HEK293 (cell line): ENCODE measurements around the gene HSPB6.

Experiments
- CTCF ChIA-PET: fragments of 350-600 bp; formaldehyde crosslinking; extraction: SDS; loops from one replicate; lab custom pipeline; 2021; ENCODE audit warnings: antibody characterized with exemption; lab: Yijun Ruan, JAX
- POLR2A ChIA-PET: fragments of 300-600 bp; formaldehyde crosslinking; extraction: SDS; loops from one replicate; lab custom pipeline; 2020; ENCODE audit warnings: antibody characterized with exemption, inconsistent platforms; lab: Yijun Ruan, JAX
- H3K27ac ChIP-seq: fragments of 200-500 bp; sonication (Bioruptor generic); 2 replicates; pipeline ENCODE4 v1.5.1; 2014; ENCODE audit warnings: low read depth, low read length, control low read depth, inconsistent platforms; ENCODE audit errors: extremely low read depth
- H3K36me3 ChIP-seq, 2 experiments: fragments of 200-500 bp in 1 of 2; sonication (Bioruptor generic) in 1 of 2; 1 replicate in 1 of 2; 2 replicates in 1 of 2; pipeline ENCODE4 v1.5.1; 2014 to 2017; ENCODE audit warnings: inconsistent platforms in 2 of 2, low read length in 2 of 2; ENCODE audit not compliant: control insufficient read depth in 2 of 2, insufficient read depth in 1 of 2
- H3K4me1 ChIP-seq: fragments of 200-500 bp; sonication (Bioruptor generic); 2 replicates; pipeline ENCODE4 v1.5.1; 2014; ENCODE audit warnings: mild to moderate bottlenecking, low read length, inconsistent platforms; ENCODE audit not compliant: control insufficient read depth, insufficient read depth
- H3K4me3 ChIP-seq: 2 replicates; pipeline ENCODE4 v1.5.1; 2011; ENCODE audit warnings: low read depth, mild to moderate bottlenecking, control low read depth, low read length, moderate library complexity
- H3K9me3 ChIP-seq: fragments of 200-500 bp; sonication (Bioruptor generic); 2 replicates; pipeline ENCODE4 v1.5.1; 2014; ENCODE audit warnings: low read depth, low read length, inconsistent platforms; ENCODE audit not compliant: control insufficient read depth, insufficient read depth
- BCL11B ChIP-seq: fragments of 450-650 bp; formaldehyde crosslinking; IDR thresholded peaks from 2 replicates; pipeline ENCODE4 v1.5.1; 2016; ENCODE audit warnings: low read depth, missing biosample characterization, missing genetic modification characterization
- GLIS1 ChIP-seq: fragments of 450-650 bp; formaldehyde crosslinking; IDR thresholded peaks from 2 replicates; pipeline ENCODE4 v1.5.1; 2016; ENCODE audit warnings: missing biosample characterization, missing genetic modification characterization
- GLIS2 ChIP-seq: fragments of 450-650 bp; formaldehyde crosslinking; IDR thresholded peaks from 2 replicates; pipeline ENCODE4 v1.5.1; 2016; ENCODE audit warnings: missing biosample characterization, missing genetic modification characterization
- HOXD13 ChIP-seq: sonication (generic); formaldehyde crosslinking; IDR thresholded peaks from 2 replicates; pipeline ENCODE4 v1.8.0; 2022; ENCODE audit warnings: missing genetic modification reagents, borderline replicate concordance
- KLF16 ChIP-seq: fragments of 450-650 bp; formaldehyde crosslinking; IDR thresholded peaks from 2 replicates; pipeline ENCODE4 v1.5.1; 2017; ENCODE audit warnings: missing biosample characterization, missing genetic modification characterization
- SCRT1 ChIP-seq: fragments of 450-650 bp; formaldehyde crosslinking; IDR thresholded peaks from 2 replicates; pipeline ENCODE4 v1.5.1; 2016; ENCODE audit warnings: missing biosample characterization, missing genetic modification characterization, borderline replicate concordance
- SP2 ChIP-seq: fragments of 450-650 bp; formaldehyde crosslinking; IDR thresholded peaks from 2 replicates; pipeline ENCODE4 v1.5.1; 2016; ENCODE audit warnings: missing biosample characterization, missing genetic modification characterization
- SP7 ChIP-seq: fragments of 450-650 bp; formaldehyde crosslinking; IDR thresholded peaks from 2 replicates; pipeline ENCODE4 v1.5.1; 2016; ENCODE audit warnings: missing biosample characterization, missing genetic modification characterization
- ZBTB1 ChIP-seq: fragments of 450-650 bp; formaldehyde crosslinking; IDR thresholded peaks from 2 replicates; pipeline ENCODE4 v1.5.1; 2016; ENCODE audit warnings: missing biosample characterization, missing genetic modification characterization
- ZBTB8A ChIP-seq: fragments of 450-650 bp; formaldehyde crosslinking; IDR thresholded peaks from 2 replicates; pipeline ENCODE4 v1.5.1; 2016; ENCODE audit warnings: missing biosample characterization, missing genetic modification characterization
- ZNF10 ChIP-seq: fragments of 450-650 bp; formaldehyde crosslinking; IDR thresholded peaks from 2 replicates; pipeline ENCODE4 v1.5.1; 2017; ENCODE audit warnings: missing biosample characterization, missing genetic modification characterization
- ZNF169 ChIP-seq: fragments of 450-650 bp; formaldehyde crosslinking; IDR thresholded peaks from 2 replicates; pipeline ENCODE4 v1.5.1; 2016; ENCODE audit warnings: missing biosample characterization, missing genetic modification characterization
- ZNF211 ChIP-seq: fragments of 450-650 bp; formaldehyde crosslinking; IDR thresholded peaks from 2 replicates; pipeline ENCODE4 v1.5.1; 2016; ENCODE audit warnings: low read depth, missing biosample characterization, missing genetic modification characterization
- ZNF350 ChIP-seq: fragments of 450-650 bp; formaldehyde crosslinking; IDR thresholded peaks from 2 replicates; pipeline ENCODE4 v1.5.0; 2017; ENCODE audit warnings: missing biosample characterization, mild to moderate bottlenecking, missing genetic modification characterization
- ZNF366 ChIP-seq: fragments of 450-650 bp; formaldehyde crosslinking; conservative IDR thresholded peaks from 2 replicates; pipeline ENCODE4 v1.5.1; 2016; ENCODE audit warnings: missing biosample characterization, missing genetic modification characterization
- ZNF391 ChIP-seq: fragments of 450-650 bp; formaldehyde crosslinking; IDR thresholded peaks from 2 replicates; pipeline ENCODE4 v1.5.1; 2016; ENCODE audit warnings: low read depth, missing biosample characterization, missing genetic modification characterization, borderline replicate concordance
- ZNF416 ChIP-seq: fragments of 450-650 bp; formaldehyde crosslinking; IDR thresholded peaks from 2 replicates; pipeline ENCODE4 v1.5.1; 2016; ENCODE audit warnings: missing biosample characterization, missing genetic modification characterization
- ZNF501 ChIP-seq: fragments of 450-650 bp; formaldehyde crosslinking; IDR thresholded peaks from 2 replicates; pipeline ENCODE4 v1.5.1; 2016; ENCODE audit warnings: missing biosample characterization, missing genetic modification characterization
- ZNF555 ChIP-seq: fragments of 450-650 bp; formaldehyde crosslinking; conservative IDR thresholded peaks from 2 replicates; pipeline ENCODE4 v1.5.1; 2017; ENCODE audit warnings: missing biosample characterization, mild to moderate bottlenecking, missing genetic modification characterization, inconsistent platforms
- ZNF623 ChIP-seq: fragments of 450-650 bp; formaldehyde crosslinking; IDR thresholded peaks from 2 replicates; pipeline ENCODE4 v1.5.1; 2016; ENCODE audit warnings: missing biosample characterization, missing genetic modification characterization
- ZNF654 ChIP-seq: fragments of 450-650 bp; formaldehyde crosslinking; IDR thresholded peaks from 2 replicates; pipeline ENCODE4 v1.5.1; 2016; ENCODE audit warnings: low read depth, missing biosample characterization, missing genetic modification characterization
- TF ChIP-seq, protein P1 (sequence below): fragments of 450-650 bp; formaldehyde crosslinking; IDR thresholded peaks from 2 replicates; pipeline ENCODE4 v1.5.1; 2016; ENCODE audit warnings: missing biosample characterization, missing genetic modification characterization
- TF ChIP-seq, protein P2 (sequence below): fragments of 450-650 bp; formaldehyde crosslinking; optimal IDR thresholded peaks from 2 replicates; pipeline ENCODE3; 2016; ENCODE audit warnings: missing biosample characterization, mild to moderate bottlenecking, missing genetic modification characterization
- TF ChIP-seq, protein P3 (sequence below): fragments of 450-650 bp; formaldehyde crosslinking; IDR thresholded peaks from 2 replicates; pipeline ENCODE4 v1.5.1; 2016; ENCODE audit warnings: missing biosample characterization, missing genetic modification characterization
- TF ChIP-seq, protein P4 (sequence below): fragments of 450-650 bp; formaldehyde crosslinking; IDR thresholded peaks from 2 replicates; pipeline ENCODE4 v1.5.1; 2017; ENCODE audit warnings: missing biosample characterization, missing genetic modification characterization
- TF ChIP-seq, protein P5 (sequence below): fragments of 450-650 bp; formaldehyde crosslinking; IDR thresholded peaks from 2 replicates; pipeline ENCODE4 v1.5.1; 2016; ENCODE audit warnings: missing biosample characterization, missing genetic modification characterization, low read depth

The HSPB6 gene

DNA sequence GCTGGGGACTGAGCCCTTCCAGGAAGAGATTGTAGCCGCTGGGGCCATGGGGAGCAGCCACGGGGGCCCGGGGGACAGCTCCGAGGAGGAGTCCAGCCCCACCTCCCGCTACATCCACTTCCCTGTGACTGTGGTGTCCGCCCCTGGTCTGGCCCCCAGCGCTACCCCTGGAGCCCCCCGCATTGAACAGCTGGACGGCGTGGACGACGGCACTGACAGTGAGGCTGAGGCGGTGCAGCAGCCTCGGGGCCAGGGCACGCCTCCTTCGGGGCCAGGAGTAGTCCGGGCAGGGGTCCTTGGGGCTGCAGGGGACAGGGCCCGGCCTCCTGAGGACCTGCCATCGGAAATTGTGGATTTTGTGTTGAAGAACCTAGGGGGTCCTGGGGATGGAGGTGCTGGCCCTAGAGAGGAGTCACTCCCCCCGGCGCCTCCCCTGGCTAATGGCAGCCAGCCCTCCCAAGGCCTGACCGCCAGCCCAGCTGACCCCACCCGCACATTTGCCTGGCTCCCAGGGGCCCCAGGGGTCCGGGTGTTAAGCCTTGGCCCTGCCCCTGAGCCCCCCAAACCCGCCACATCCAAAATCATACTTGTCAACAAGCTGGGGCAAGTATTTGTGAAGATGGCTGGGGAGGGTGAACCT, 24.2 kb downstream of the HSPB6 start (continued):
- TF ChIP-seq, protein P1, sequence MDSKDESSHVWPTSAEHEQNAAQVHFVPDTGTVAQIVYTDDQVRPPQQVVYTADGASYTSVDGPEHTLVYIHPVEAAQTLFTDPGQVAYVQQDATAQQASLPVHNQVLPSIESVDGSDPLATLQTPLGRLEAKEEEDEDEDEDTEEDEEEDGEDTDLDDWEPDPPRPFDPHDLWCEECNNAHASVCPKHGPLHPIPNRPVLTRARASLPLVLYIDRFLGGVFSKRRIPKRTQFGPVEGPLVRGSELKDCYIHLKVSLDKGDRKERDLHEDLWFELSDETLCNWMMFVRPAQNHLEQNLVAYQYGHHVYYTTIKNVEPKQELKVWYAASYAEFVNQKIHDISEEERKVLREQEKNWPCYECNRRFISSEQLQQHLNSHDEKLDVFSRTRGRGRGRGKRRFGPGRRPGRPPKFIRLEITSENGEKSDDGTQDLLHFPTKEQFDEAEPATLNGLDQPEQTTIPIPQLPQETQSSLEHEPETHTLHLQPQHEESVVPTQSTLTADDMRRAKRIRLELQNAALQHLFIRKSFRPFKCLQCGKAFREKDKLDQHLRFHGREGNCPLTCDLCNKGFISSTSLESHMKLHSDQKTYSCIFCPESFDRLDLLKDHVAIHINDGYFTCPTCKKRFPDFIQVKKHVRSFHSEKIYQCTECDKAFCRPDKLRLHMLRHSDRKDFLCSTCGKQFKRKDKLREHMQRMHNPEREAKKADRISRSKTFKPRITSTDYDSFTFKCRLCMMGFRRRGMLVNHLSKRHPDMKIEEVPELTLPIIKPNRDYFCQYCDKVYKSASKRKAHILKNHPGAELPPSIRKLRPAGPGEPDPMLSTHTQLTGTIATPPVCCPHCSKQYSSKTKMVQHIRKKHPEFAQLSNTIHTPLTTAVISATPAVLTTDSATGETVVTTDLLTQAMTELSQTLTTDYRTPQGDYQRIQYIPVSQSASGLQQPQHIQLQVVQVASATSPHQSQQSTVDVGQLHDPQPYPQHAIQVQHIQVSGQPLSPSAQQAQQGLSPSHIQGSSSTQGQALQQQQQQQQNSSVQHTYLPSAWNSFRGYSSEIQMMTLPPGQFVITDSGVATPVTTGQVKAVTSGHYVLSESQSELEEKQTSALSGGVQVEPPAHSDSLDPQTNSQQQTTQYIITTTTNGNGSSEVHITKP (tag by site-specific recombination), result no peak
- no peak for TF ChIP-seq ZNF350 (tag by site-specific recombination)
- TF ChIP-seq, protein P2, sequence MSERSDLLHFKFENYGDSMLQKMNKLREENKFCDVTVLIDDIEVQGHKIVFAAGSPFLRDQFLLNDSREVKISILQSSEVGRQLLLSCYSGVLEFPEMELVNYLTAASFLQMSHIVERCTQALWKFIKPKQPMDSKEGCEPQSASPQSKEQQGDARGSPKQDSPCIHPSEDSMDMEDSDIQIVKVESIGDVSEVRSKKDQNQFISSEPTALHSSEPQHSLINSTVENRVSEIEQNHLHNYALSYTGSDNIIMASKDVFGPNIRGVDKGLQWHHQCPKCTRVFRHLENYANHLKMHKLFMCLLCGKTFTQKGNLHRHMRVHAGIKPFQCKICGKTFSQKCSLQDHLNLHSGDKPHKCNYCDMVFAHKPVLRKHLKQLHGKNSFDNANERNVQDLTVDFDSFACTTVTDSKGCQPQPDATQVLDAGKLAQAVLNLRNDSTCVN (tag by site-specific recombination), result no peak

DNA sequence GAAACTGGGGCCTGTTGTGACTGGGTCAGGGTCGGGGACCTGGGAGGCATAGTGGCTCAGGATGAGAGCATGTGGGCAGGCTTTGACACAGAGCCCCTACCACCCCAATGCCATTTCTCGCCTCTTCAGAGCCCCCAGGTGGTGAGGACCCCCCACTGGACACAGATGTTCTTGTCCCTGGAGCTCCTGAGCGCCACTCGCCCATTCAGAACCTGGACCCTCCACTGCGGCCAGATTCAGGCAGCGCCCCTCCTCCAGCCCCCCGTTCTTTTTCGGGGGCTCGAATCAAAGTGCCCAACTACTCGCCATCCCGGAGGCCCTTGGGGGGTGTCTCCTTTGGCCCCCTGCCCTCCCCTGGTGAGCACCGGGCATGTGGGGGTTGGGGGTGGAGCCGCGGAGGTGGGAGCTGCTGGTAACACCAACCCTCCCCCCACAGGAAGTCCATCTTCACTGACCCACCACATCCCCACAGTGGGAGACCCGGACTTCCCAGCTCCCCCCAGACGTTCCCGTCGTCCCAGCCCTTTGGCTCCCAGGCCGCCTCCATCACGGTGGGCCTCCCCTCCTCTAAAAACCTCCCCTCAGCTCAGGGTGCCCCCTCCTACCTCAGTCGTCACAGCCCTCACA, 24.9 kb downstream of the HSPB6 start:
- ChIA-PET CTCF (interaction anchor here (0.5 kb wide), 1 partner anchor 487 kb away, joined by 3 read pairs; no protein-coding TSS in a partner anchor), POLR2A (interaction anchor here (0.5 to 13.6 kb wide), 4 partner anchors 6 to 90 kb away, joined by 4 to 204 read pairs (median 10); partner anchors contain the start of genes LIN37, PSENEN and U2AF1L4)

DNA sequence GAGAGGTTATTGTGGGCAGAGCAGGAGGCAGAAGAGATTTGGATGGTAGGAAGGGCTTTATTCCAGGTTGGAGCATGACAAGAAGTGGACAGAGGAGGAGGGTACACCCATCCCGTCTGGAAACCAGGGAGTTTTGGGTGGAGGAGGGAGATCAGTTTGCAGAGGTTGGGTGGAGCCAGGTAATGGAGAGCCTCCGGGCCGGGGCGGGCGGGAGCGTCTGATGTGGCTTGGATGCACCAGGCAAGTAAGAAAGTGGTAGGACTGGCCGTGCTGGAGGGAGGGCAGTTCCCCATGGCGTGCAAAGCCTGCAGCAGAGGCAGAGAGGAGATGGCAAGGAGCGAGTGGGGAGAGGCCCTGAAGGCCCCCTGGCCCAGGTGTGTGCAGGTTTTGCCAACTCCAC, 25.5 kb downstream of the HSPB6 start:
- ChIA-PET POLR2A (interaction anchor here (2.0 to 13.6 kb wide), 2 partner anchors 6 to 17 kb away, joined by 7 to 204 read pairs; partner anchors contain the start of gene LIN37), CTCF (interaction anchor here (1.3 kb wide), 1 partner anchor 10 kb away, joined by 4 read pairs; no protein-coding TSS in a partner anchor)
- Histone ChIP-seq H3K27ac (no peak overlapping the region), H3K9me3 (no peaks in the 10 kb centered on the region), H3K36me3 (peaks cover 95 to 97% of the 10 kb centered on the region in 2 experiments), H3K4me1 (no peaks in the 10 kb centered on the region), H3K4me3 (no peak overlapping the region)
- TF ChIP-seq ZNF10 (tag by site-specific recombination) (no peak), ZNF654 (tag by site-specific recombination) (no peak), ZBTB1 (tag by site-specific recombination) (no peak), ZNF555 (tag by site-specific recombination) (no peak), ZNF623 (tag by site-specific recombination) (no peak), ZNF391 (tag by site-specific recombination) (no peak), BCL11B (tag by site-specific recombination) (no peak), KLF16 (tag by site-specific recombination) (no peak), ZNF501 (tag by site-specific recombination) (no peak), SP2 (tag by site-specific recombination) (0 out of 2 replicates have a peak, but pooled peaks have one; percentile 12)
- TF ChIP-seq, protein P3, sequence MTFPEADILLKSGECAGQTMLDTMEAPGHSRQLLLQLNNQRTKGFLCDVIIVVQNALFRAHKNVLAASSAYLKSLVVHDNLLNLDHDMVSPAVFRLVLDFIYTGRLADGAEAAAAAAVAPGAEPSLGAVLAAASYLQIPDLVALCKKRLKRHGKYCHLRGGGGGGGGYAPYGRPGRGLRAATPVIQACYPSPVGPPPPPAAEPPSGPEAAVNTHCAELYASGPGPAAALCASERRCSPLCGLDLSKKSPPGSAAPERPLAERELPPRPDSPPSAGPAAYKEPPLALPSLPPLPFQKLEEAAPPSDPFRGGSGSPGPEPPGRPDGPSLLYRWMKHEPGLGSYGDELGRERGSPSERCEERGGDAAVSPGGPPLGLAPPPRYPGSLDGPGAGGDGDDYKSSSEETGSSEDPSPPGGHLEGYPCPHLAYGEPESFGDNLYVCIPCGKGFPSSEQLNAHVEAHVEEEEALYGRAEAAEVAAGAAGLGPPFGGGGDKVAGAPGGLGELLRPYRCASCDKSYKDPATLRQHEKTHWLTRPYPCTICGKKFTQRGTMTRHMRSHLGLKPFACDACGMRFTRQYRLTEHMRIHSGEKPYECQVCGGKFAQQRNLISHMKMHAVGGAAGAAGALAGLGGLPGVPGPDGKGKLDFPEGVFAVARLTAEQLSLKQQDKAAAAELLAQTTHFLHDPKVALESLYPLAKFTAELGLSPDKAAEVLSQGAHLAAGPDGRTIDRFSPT (tag by site-specific recombination), result 0 out of 2 replicates have a peak, but pooled peaks have one; percentile 6

More for the DNA sequence above, 24.9 kb downstream of the HSPB6 start:
- H3K4me3 ChIP-seq, result no peak overlapping the region
- no peaks in the 10 kb centered on the region for H3K9me3 ChIP-seq
- no peaks in the 10 kb centered on the region for H3K4me1 ChIP-seq
- peaks cover 95 to 97% of the 10 kb centered on the region in 2 experiments for H3K36me3 ChIP-seq
- H3K27ac ChIP-seq, result no peak overlapping the region
- TF ChIP-seq GLIS2 (tag by site-specific recombination), result peak; percentile 56
- TF ChIP-seq HOXD13 (CRISPR knock-in tag), result no peak
- no peak for TF ChIP-seq SP7 (tag by site-specific recombination)
- TF ChIP-seq ZBTB8A, result no peak
- TF ChIP-seq, protein P4, sequence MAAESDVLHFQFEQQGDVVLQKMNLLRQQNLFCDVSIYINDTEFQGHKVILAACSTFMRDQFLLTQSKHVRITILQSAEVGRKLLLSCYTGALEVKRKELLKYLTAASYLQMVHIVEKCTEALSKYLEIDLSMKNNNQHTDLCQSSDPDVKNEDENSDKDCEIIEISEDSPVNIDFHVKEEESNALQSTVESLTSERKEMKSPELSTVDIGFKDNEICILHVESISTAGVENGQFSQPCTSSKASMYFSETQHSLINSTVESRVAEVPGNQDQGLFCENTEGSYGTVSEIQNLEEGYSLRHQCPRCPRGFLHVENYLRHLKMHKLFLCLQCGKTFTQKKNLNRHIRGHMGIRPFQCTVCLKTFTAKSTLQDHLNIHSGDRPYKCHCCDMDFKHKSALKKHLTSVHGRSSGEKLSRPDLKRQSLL (tag by site-specific recombination), result no peak
- no peak for TF ChIP-seq ZNF366 (tag by site-specific recombination)
- TF ChIP-seq ZNF211, result no peak
- no peak for TF ChIP-seq ZNF169 (tag by site-specific recombination)
- no peak for TF ChIP-seq ZNF416 (tag by site-specific recombination)
- no peak for TF ChIP-seq SCRT1 (tag by site-specific recombination)
- TF ChIP-seq, protein P5, sequence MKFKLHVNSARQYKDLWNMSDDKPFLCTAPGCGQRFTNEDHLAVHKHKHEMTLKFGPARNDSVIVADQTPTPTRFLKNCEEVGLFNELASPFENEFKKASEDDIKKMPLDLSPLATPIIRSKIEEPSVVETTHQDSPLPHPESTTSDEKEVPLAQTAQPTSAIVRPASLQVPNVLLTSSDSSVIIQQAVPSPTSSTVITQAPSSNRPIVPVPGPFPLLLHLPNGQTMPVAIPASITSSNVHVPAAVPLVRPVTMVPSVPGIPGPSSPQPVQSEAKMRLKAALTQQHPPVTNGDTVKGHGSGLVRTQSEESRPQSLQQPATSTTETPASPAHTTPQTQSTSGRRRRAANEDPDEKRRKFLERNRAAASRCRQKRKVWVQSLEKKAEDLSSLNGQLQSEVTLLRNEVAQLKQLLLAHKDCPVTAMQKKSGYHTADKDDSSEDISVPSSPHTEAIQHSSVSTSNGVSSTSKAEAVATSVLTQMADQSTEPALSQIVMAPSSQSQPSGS (tag by site-specific recombination), result no peak
- peak; percentile 38; the same call in 1 of the 2 replicates for TF ChIP-seq GLIS1
- TF ChIP-seq, all 188 proteins: peak for 2
